Calu3 (cell line): ENCODE data around the gene KAT14. TPM values are rescaled to one million over a fixed set of nuclear protein-coding genes. Genes with fewer than 3 reads are reported as not detected.

Source experiments
- BruUV-seq: library from RNA; stranded (reverse); fragments of 400-500 nt; replicated peaks from 2 replicates; lab custom pipeline; 2021; lab: Mats Ljungman, UMichigan
- CTCF ChIA-PET: fragments of 300-600 bp; sonication (Branson Sonifier 250); formaldehyde crosslinking; loops from one replicate; lab custom pipeline; 2022; ENCODE audit warnings: antibody characterized with exemption; lab: Charles Lee
- DNase-seq: peaks from one replicate; pipeline ENCODE4 v3.0.0; 2022
- H3K27ac Mint-ChIP-seq: one replicate; pipeline ENCODE4 v1.8.0; 2022; ENCODE audit warnings: mixed read lengths; ENCODE audit not compliant: unreplicated experiment
- H3K27me3 Mint-ChIP-seq: one replicate; pipeline ENCODE4 v1.8.0; 2022; ENCODE audit warnings: mixed read lengths; ENCODE audit not compliant: unreplicated experiment
- H3K36me3 Mint-ChIP-seq: one replicate; pipeline ENCODE4 v1.8.0; 2022; ENCODE audit warnings: mild to moderate bottlenecking, moderate library complexity, mixed read lengths; ENCODE audit not compliant: insufficient read depth, unreplicated experiment
- H3K4me1 Mint-ChIP-seq: one replicate; pipeline ENCODE4 v1.8.0; 2022; ENCODE audit warnings: mild to moderate bottlenecking, low read depth, mixed read lengths; ENCODE audit not compliant: unreplicated experiment
- H3K4me3 Mint-ChIP-seq: one replicate; pipeline ENCODE4 v1.8.0; 2022; ENCODE audit warnings: mild to moderate bottlenecking, low read depth, moderate library complexity, mixed read lengths; ENCODE audit not compliant: unreplicated experiment
- H3K9me3 Mint-ChIP-seq: one replicate; pipeline ENCODE4 v1.8.0; 2022; ENCODE audit warnings: low read depth, mixed read lengths; ENCODE audit not compliant: unreplicated experiment
- CTCF ChIP-seq: fragments of 200-600 bp; IDR thresholded peaks from one replicate; pipeline ENCODE4 v1.8.0; 2022; ENCODE audit warnings: antibody characterized with exemption; ENCODE audit not compliant: unreplicated experiment
- intact Hi-C: fragments of 100-400 bp; cut with micrococcal nuclease; formaldehyde crosslinking; loops from one replicate; pipeline ENCODE4 v1.10.0; 2022; ENCODE audit not compliant: unreplicated experiment
- total RNA-seq: library from RNA; stranded (reverse); gene quantifications from 2 replicates; pipeline ENCODE4 v1.2.3, GENCODE V29; 2022

The KAT14 gene
- total RNA-seq, 1 experiment from 2014 or later: 3.1 TPM

GRCh38 chr20:18144541-18145099, 7.0 kb downstream of the KAT14 start:
- TF ChIP-seq CTCF: no peak
- H3K4me1 Mint-ChIP-seq: peaks cover 14% of the 10 kb centered on the region
- intact Hi-C loops: no loop called here
- BruUV-seq: no TSS peak
- CTCF ChIA-PET: no interaction called here
- no peaks in the 10 kb centered on the region for H3K36me3 Mint-ChIP-seq
- no peak overlapping the region for H3K4me3 Mint-ChIP-seq
- H3K27ac Mint-ChIP-seq: peak overlapping the region; percentile 58
- H3K9me3 Mint-ChIP-seq: no peaks in the 10 kb centered on the region
- no peaks in the 10 kb centered on the region for H3K27me3 Mint-ChIP-seq
- no peak for DNase-seq

GRCh38 chr20:18154342-18154741, 16.7 kb downstream of the KAT14 start:
- Mint-ChIP-seq H3K27me3 (no peaks in the 10 kb centered on the region), H3K4me1 (no peaks in the 10 kb centered on the region), H3K9me3 (no peaks in the 10 kb centered on the region), H3K27ac (no peak overlapping the region), H3K4me3 (no peak overlapping the region), H3K36me3 (no peaks in the 10 kb centered on the region)
- BruUV-seq: no TSS peak
- intact Hi-C loops: no loop called here
- no peak for TF ChIP-seq CTCF
- CTCF ChIA-PET: no interaction called here
- DNase-seq: no peak

GRCh38 chr20:18156045-18156444, 18.4 kb downstream of the KAT14 start:
- H3K27ac Mint-ChIP-seq: no peak overlapping the region
- no peak for TF ChIP-seq CTCF
- intact Hi-C loops: no loop called here
- no peaks in the 10 kb centered on the region for H3K36me3 Mint-ChIP-seq
- no peak for DNase-seq
- H3K9me3 Mint-ChIP-seq: no peaks in the 10 kb centered on the region
- BruUV-seq: no TSS peak
- no peaks in the 10 kb centered on the region for H3K4me1 Mint-ChIP-seq
- CTCF ChIA-PET: no interaction called here
- no peaks in the 10 kb centered on the region for H3K27me3 Mint-ChIP-seq
- H3K4me3 Mint-ChIP-seq: no peak overlapping the region

- no peak overlapping the region for H3K27ac Mint-ChIP-seq
- no peak overlapping the region for H3K4me3 Mint-ChIP-seq
- no peaks in the 10 kb centered on the region for H3K36me3 Mint-ChIP-seq
- no peaks in the 10 kb centered on the region for H3K9me3 Mint-ChIP-seq
- H3K27me3 Mint-ChIP-seq: no peaks in the 10 kb centered on the region
- CTCF ChIA-PET: no interaction called here
- no peak for TF ChIP-seq CTCF
- no peak for DNase-seq
- intact Hi-C loops: no loop called here
- no TSS peak for BruUV-seq
- no peaks in the 10 kb centered on the region for H3K4me1 Mint-ChIP-seq
Observed at GRCh38 chr20:18164356-18164755, 26.7 kb downstream of the KAT14 start.
